Measurements from ENCODE around the gene YPEL2. TPM values are rescaled to one million over a fixed set of nuclear protein-coding genes. Genes with fewer than 3 reads are reported as not detected.
"Not testable (repeated sequence)": the region's sequence is repeated elsewhere in the genome, so short reads cannot be mapped to it uniquely, and the experiment has no call there.

Gene YPEL2
- total and polyA plus RNA-seq, 2 donors (not counting 3 experiments of a cell fraction or from before 2014, with no cell fraction given) = 36.5 to 66.8 TPM

- H3K9me1 ChIP-seq (replicated peaks; ENCODE audit: control insufficient read depth, extremely low read depth, insufficient read depth, low read length) = no peaks in the 10 kb centered on the region
- H3K4me1 ChIP-seq (ENCODE audit: control insufficient read depth, extremely low read depth, insufficient read depth, low read length) = no peaks in the 10 kb centered on the region
- ChIA-PET POLR2A (no interaction called here), CTCF (no interaction called here)
- DNase-seq (ENCODE audit: low read depth, low spot score) (no peak), FAIRE-seq (no peak)
- no peak overlapping the region for H3K27ac ChIP-seq (ENCODE audit: insufficient read depth, low read depth, low read length)
- H2AFZ ChIP-seq (ENCODE audit: low read depth, low read length) = no peak overlapping the region
- no peak overlapping the region for H3K4me2 ChIP-seq (ENCODE audit: insufficient read depth, low read length)
- dilution Hi-C loops (cut with MboI; ENCODE audit: extremely low pct_ligation_motif_present, low sequenced_read_pairs) = no loop called here
- no peaks in the 10 kb centered on the region for H4K20me1 ChIP-seq (replicated peaks; ENCODE audit: control insufficient read depth, extremely low read depth, insufficient read depth, low read length)
- no peak overlapping the region for H3K4me3 ChIP-seq (replicated peaks in 1 of 3; ENCODE audit: insufficient read depth in 1 of 3, low read depth in 1 of 3, low read length in 3 of 3)
- H3K27me3 ChIP-seq (ENCODE audit: control insufficient read depth in 2 of 2, insufficient read depth in 2 of 2, low read length in 2 of 2) = no peaks in the 10 kb centered on the region
- H3K9ac ChIP-seq (replicated peaks; ENCODE audit: extremely low read depth, insufficient read depth, low read length) = no peak overlapping the region
- no peaks in the 10 kb centered on the region for H3K79me2 ChIP-seq (ENCODE audit: control insufficient read depth, insufficient read depth, low read length)
- intact Hi-C loops (cut with micrococcal nuclease) = no loop called here
- peaks cover 15 to 45% of the 10 kb centered on the region in 2 experiments for H3K36me3 ChIP-seq (ENCODE audit: control insufficient read depth in 2 of 2, extremely low read depth in 1 of 2, insufficient read depth in 2 of 2, low read length in 2 of 2)
- no peaks in the 10 kb centered on the region for H3K9me3 ChIP-seq (replicated peaks; ENCODE audit: control insufficient read depth, insufficient read depth, low read length)
- BruUV-seq (replicated peaks) = no TSS peak
- TF ChIP-seq MYC (IDR thresholded peaks at IDR 0.05; ENCODE audit: low read depth, low read length) = no peak
- no peak for TF ChIP-seq POLR2A (IDR thresholded peaks at IDR 0.05; ENCODE audit: low read depth, low read length)
- no peak for TF ChIP-seq GATA2 (IDR thresholded peaks at IDR 0.05; ENCODE audit: insufficient read depth, insufficient read length, low read depth, low read length)
- TF ChIP-seq POLR2AphosphoS5 (IDR thresholded peaks at IDR 0.05; ENCODE audit: insufficient read depth, low read depth, low read length) = no peak
- TF ChIP-seq JUN (IDR thresholded peaks at IDR 0.05; ENCODE audit: borderline replicate concordance, insufficient read depth, insufficient read length, low read depth) = no peak
- TF ChIP-seq FOS (IDR thresholded peaks at IDR 0.05; ENCODE audit: borderline replicate concordance, insufficient read depth, low read length) = no peak
- no peak for TF ChIP-seq EZH2 (IDR thresholded peaks at IDR 0.05; ENCODE audit: borderline replicate concordance, low read depth, low read length, severe bottlenecking)
- no peak for TF ChIP-seq MAX (IDR thresholded peaks at IDR 0.05; ENCODE audit: insufficient read depth, insufficient read length)
- TF ChIP-seq CTCF (IDR thresholded peaks at IDR 0.05; ENCODE audit: extremely low read depth in 1 of 2, insufficient read depth in 1 of 2, low read depth in 1 of 2, low read length in 2 of 2) = no peak
Measured at GRCh38 chr17:59392973-59393679, 61.7 kb downstream of the YPEL2 start.

- H4K20me1 ChIP-seq (replicated peaks; ENCODE audit: control insufficient read depth, extremely low read depth, insufficient read depth, low read length); intact Hi-C loops (cut with micrococcal nuclease); H3K79me2 ChIP-seq (ENCODE audit: control insufficient read depth, insufficient read depth, low read length); FAIRE-seq; H3K4me2 ChIP-seq (ENCODE audit: insufficient read depth, low read length); H3K9me1 ChIP-seq (replicated peaks; ENCODE audit: control insufficient read depth, extremely low read depth, insufficient read depth, low read length); H3K4me1 ChIP-seq (ENCODE audit: control insufficient read depth, extremely low read depth, insufficient read depth, low read length); H3K27ac ChIP-seq (ENCODE audit: insufficient read depth, low read depth, low read length); H2AFZ ChIP-seq (ENCODE audit: low read depth, low read length); CTCF ChIA-PET; BruUV-seq (replicated peaks); H3K27me3 ChIP-seq (ENCODE audit: control insufficient read depth in 2 of 2, insufficient read depth in 2 of 2, low read length in 2 of 2); H3K9me3 ChIP-seq (replicated peaks; ENCODE audit: control insufficient read depth, insufficient read depth, low read length); DNase-seq (ENCODE audit: low read depth, low spot score); dilution Hi-C loops (cut with MboI; ENCODE audit: extremely low pct_ligation_motif_present, low sequenced_read_pairs); H3K9ac ChIP-seq (replicated peaks; ENCODE audit: extremely low read depth, insufficient read depth, low read length); H3K4me3 ChIP-seq (replicated peaks in 1 of 3; ENCODE audit: insufficient read depth in 1 of 3, low read depth in 1 of 3, low read length in 3 of 3); POLR2A ChIA-PET: not testable (repeated sequence)
- H3K36me3 ChIP-seq (ENCODE audit: control insufficient read depth in 2 of 2, extremely low read depth in 1 of 2, insufficient read depth in 2 of 2, low read length in 2 of 2) = peaks cover 12 to 41% of the 10 kb centered on the region in 2 experiments
Measured at GRCh38 chr17:59393742-59394410, 62.4 kb downstream of the YPEL2 start.
